Vagina (tissue), 2 donors: Measurements from ENCODE around the gene BCDIN3D.

ENCODE experiments used
- POLR2A ChIP-seq, 2 donors: fragments of 450-650 bp; IDR thresholded peaks; one replicate each; pipeline ENCODE4 v1.6.1; 2017; ENCODE audit warnings: antibody characterized with exemption in 2 of 2, mild to moderate bottlenecking in 2 of 2, moderate library complexity in 2 of 2
- TF ChIP-seq, protein P1 (sequence below), 3 experiments: fragments of 450-650 bp in 2 of 3; fragments of 200-600 bp in 1 of 3; sonication (generic) in 1 of 3; IDR thresholded peaks; one replicate each; pipeline ENCODE4 v1.5.1; 2017 to 2019; ENCODE audit warnings: antibody characterized with exemption in 3 of 3, mild to moderate bottlenecking in 2 of 3, moderate library complexity in 2 of 3

DNA sequence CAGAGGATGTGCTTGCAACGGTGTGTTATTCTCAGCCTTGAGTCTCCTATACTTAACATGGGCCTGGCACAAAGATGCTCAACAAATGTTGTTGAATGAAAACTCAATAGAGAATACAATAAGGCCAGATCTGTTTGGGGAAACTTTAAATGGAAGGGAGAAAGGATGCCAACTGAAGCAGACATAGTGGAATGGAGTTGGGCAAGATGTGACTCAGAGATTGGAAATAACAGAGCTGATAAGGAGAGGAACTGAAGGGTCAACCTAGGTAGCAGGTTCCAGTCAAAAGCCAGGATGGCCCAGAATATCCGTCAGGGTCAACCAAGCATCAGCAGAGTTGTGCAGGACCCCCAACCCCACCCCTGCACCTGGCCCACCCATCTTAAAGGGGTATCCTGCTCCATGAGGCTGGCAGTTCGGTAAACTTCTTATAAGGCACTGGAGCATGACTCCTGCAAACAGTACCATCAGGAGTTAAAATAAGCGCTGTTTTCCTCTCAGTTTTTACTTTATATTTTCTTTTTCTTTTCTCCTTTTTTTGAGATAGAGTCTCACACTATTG is 1.1 kb upstream of the BCDIN3D start:
- TF ChIP-seq, protein P1, sequence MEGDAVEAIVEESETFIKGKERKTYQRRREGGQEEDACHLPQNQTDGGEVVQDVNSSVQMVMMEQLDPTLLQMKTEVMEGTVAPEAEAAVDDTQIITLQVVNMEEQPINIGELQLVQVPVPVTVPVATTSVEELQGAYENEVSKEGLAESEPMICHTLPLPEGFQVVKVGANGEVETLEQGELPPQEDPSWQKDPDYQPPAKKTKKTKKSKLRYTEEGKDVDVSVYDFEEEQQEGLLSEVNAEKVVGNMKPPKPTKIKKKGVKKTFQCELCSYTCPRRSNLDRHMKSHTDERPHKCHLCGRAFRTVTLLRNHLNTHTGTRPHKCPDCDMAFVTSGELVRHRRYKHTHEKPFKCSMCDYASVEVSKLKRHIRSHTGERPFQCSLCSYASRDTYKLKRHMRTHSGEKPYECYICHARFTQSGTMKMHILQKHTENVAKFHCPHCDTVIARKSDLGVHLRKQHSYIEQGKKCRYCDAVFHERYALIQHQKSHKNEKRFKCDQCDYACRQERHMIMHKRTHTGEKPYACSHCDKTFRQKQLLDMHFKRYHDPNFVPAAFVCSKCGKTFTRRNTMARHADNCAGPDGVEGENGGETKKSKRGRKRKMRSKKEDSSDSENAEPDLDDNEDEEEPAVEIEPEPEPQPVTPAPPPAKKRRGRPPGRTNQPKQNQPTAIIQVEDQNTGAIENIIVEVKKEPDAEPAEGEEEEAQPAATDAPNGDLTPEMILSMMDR (IDR thresholded peaks at IDR 0.05) = no peak
- no peak for TF ChIP-seq POLR2A (IDR thresholded peaks at IDR 0.05)
